Measurements from ENCODE around the gene SELENOF.

The SELENOF gene

DNA sequence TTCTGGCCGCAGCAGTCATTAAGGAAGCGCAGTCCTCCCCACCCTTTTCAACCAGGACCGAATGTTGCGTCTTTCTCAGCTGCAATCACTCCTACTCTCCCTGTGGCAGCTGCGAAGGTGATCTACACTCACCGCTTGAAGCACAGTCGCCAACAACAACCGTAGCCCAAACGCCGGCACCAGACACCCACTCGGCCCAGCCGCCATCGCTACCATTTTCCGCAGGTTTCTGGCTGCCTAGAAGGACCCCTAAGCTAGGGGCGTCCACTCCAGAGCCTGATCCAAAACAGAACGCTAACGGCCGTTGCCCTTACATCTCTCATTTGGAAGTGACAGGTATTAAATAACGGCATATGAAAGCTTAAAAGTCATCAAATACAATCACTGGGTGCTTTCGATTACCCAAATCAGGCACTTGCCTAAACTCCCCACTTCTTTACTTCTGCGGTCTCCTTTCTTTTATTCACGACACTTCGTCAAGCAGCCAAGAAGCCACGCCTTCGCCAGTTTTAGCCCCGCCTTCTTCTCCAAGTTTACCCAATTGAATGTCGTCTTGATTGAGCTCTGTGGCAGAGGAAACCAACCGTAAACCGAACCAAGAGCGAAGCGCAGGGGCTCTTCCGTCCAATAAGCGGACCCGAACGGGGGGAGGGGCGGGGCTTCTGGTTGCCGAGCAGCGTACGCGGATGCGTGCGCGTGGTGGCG lies at the start of gene SELENOF:
Gene SELENOF (minus strand): TSS at position 231 of the 705 bp plus-strand sequence. CDS start 15 bp downstream, at position 216.
- peak; percentile 96 for DNase-seq (ENCODE audit: low read depth)

GRCh38 chr1:86960548-86960947 lies 46.6 kb upstream of the SELENOF start:
- no peak for DNase-seq (ENCODE audit: low read depth)

DNA sequence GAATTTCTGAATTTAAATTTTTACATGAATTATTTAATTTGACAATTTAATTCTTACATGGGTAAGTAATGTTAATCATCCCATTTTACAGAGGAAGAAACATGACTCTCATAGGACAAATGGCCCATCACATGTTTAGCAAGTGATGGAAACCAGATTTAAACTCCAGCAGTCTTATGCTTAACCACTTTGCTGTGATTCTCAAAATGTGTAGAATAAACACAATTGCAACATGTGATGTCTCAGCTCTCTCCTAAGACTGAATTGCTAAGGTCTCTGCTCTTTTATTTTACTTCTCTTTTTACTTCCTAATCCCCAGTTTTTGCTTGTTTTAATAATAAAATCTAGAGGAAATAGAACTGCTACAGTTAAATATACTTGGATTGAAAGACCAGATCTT lies 43.3 kb upstream of the SELENOF start:
- no peak for DNase-seq (ENCODE audit: low read depth)

DNA sequence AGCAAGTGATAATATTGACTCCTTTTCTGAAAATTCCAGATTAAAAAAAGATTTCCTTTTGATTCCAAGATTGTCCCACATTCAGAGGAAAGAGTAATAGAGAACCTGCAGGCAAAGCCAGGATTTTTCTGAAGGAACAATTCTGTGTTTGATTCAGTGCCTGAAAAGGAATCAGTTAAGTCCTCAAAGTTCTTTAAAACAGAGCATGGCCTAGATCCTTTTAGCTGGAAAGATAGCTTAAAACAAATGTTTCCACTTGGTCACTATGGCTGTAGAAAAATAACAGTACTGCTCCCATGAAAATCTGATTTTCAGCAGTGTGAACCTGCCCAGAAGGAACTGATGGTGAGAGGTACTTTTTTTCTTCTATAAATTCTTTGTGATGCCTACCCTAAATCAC lies 42.3 kb upstream of the SELENOF start:
- no peak for DNase-seq (ENCODE audit: low read depth)

DNA sequence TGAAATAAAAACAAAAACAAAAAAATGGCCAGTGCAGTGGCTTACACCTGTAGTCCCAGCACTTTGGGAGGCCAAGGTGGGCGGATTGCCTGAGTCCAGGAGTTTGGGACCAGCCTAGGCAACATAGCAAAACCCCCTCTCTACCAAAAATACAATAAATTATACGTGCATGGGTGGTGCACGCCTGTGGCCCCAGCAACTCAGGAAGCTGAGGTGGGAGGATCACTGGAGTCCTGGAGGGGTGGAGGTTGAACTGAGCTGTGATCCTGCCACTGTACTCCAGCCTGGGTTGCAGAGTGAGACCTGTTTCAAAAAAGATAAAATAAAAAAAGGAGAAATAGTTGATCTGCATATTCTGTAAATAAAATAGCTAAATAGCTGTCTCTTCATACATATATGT lies 41.8 kb upstream of the SELENOF start:
- no peak for DNase-seq (ENCODE audit: low read depth)

DNA sequence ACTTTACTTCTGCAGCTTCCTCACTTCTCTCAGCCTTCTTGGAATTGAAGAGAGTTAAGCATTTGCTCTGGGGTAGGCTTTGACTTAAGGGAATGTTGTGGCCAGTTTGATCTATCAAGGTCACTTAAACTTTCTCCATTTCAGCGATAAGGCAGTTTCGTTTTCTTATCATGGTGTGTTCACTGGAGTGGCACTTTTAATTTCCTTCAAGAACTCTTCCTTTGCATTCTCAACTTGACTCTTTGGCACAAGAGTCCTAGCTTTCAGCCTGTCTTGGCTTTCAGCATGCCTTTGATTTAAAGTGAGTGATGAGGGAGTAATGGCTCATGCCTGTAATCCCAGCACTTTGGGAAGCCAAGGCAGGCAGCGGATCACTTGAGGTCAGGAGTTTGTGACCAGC lies 39.2 kb upstream of the SELENOF start:
- DNase-seq (ENCODE audit: low read depth), result no peak

GRCh38 chr1:86951430-86951829 lies 37.5 kb upstream of the SELENOF start:
- no peak for DNase-seq (ENCODE audit: low read depth)

GRCh38 chr1:86950712-86951419 lies 36.9 kb upstream of the SELENOF start:
- no peak for DNase-seq (ENCODE audit: low read depth)

- no peak for DNase-seq (ENCODE audit: low read depth)
These were observed 34.3 kb upstream of the SELENOF start for GRCh38 chr1:86948212-86948611.

DNA sequence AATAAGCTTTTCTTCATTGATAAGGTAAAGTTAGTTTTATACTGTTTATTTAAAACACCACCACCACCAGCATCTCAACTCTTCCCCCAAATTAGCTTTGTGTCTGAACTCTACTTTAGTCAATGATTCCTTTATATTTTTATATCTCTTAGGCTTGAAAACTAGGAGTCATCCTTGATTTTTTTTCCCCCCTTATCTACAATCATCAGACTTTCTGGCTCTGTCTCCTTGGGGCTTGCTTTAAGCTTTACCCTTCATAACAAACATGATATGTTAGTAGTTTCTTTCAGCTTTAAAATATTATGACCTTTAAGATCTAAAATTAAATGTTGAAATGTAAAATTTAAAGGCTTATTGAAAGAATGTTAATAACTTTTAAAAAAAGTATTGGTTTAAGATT lies 28.8 kb upstream of the SELENOF start:
- DNase-seq (ENCODE audit: low read depth), result no peak

- DNase-seq (ENCODE audit: low read depth), result no peak
These were observed 28.1 kb upstream of the SELENOF start for GRCh38 chr1:86942042-86942441.

GRCh38 chr1:86940599-86940998 lies 26.7 kb upstream of the SELENOF start:
- DNase-seq (ENCODE audit: low read depth), result no peak

DNA sequence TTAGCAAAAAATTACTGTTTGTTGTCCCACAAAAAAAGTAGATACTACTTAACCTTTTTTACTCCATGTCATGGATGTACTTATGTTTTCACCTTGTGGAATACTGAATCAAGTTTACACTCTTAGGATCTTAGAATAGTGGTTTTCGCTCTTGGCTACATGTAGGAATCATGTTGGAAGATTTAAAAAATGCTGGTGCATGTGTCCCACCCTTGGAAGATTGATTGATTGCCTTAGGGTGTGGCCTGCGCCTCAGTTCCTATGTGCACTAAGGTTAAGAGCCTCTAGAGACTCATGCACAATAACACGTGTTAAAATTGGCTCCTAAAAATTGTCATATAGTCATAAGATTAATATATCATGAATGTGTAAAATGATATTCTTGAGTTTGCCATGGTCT lies 25.5 kb upstream of the SELENOF start:
- no peak for DNase-seq (ENCODE audit: low read depth)

GRCh38 chr1:86938855-86939254 lies 24.9 kb upstream of the SELENOF start:
- no peak for DNase-seq (ENCODE audit: low read depth)

- DNase-seq (ENCODE audit: low read depth), result no peak
These were observed 24.5 kb upstream of the SELENOF start for GRCh38 chr1:86938450-86938849.

- no peak for DNase-seq (ENCODE audit: low read depth)
These were observed 19.8 kb upstream of the SELENOF start for GRCh38 chr1:86933562-86934377.

DNA sequence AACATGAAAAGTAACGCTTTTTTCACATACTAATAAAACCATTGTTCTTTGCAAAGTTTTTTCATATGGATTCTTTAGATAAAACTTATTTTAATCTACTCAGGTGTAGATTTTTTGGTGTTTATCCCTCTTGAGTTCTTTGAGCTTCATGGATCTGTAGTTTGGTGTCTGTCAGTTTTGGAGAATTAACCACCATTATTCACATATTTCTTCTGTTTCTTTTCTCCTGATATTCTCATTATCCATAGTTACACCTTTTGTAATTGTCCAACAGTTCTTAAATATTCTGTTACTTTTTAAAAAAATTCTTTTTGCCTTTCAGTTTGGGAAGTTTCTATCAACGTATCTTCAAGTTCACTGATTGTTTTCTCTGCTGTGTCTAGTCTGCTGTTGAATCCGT lies 19.1 kb upstream of the SELENOF start:
- no peak for DNase-seq (ENCODE audit: low read depth)

DNA sequence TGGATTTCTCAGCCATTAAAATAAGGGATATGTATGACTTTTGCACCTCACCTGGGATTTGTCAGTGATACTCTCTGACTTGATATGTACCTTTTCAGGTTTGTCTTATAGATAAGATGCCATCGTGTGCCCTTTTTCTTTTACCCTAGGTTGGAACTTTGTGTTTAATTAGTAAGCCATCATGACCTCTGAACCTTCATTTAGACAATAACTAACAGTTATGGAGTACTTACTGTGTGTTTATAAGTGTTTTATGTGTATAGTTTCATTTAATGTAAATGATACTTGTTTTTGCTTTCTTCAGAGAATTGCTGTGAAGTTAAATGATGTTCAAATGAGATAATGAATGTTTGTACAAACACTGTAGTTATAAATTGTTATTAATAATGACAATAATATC lies 14.9 kb upstream of the SELENOF start:
- DNase-seq (ENCODE audit: low read depth), result no peak

DNA sequence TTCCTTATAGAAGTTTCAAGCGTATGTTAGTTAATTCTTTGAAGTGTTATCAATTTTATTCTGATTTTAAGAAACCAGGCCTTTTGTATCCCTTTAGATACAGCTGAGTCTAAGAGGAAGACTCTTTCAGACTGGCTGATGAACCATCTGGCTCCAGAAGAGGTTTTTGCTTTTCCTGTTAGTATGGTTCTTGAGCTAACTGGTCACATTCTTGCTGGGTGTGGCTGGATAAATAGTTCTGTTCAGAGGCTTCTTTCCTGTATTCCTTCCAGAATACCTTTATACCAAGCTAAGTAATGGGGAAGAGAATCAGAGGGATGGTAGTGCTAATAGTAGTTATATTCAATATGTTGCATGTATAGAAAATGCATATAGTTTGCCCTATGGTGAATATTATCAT lies 13.0 kb upstream of the SELENOF start:
- no peak for DNase-seq (ENCODE audit: low read depth)

DNA sequence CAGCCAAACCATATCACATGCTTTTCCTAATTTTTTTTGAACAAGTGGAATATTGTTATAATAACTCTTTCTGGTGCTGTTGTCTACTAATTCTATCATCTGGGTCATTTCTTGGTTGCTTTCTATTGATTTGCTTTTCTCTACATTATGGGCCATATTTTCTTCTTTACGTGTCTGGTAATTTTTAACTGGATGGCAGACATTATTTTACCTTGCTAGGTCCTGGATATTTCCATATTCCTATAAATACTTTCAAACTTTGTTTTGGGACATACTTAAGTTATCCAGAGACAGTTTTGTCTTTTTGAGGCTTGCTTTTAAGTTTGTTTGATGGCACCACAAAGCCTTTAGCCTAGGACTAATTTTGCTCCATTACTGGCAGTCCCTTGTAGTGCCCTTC lies 11.8 kb upstream of the SELENOF start:
- no peak for DNase-seq (ENCODE audit: low read depth)

DNA sequence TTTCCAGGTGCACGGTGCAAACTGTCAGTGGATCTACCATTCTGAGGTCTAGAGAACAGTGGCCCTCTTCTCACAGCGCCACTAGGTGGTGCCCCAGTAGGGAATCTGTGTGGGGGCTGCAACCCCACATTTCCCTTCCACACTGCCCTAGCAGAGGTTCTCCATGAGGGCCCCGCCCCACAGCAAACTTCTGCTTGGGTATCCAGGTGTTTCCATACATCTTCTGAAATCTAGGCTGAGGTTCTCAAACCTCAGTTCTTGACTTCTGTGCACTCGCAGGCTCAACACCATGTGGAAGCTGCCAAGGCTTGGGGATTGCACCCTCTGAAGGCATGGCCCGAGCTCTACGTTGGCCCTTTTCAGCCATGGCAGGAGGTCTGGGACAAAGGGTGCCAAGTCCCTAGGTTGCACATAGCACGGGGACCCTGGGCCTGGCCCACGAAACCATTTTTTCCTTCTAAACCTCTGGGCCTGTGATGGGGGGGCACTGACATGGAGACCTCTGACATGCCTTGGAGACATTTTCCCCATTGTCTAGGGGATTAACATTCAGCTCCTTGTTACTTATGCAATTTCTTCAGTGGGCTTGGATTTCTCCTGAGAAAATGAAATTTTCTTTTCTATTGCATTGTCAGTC lies 10.5 kb upstream of the SELENOF start:
- DNase-seq (ENCODE audit: low read depth), result no peak

DNA sequence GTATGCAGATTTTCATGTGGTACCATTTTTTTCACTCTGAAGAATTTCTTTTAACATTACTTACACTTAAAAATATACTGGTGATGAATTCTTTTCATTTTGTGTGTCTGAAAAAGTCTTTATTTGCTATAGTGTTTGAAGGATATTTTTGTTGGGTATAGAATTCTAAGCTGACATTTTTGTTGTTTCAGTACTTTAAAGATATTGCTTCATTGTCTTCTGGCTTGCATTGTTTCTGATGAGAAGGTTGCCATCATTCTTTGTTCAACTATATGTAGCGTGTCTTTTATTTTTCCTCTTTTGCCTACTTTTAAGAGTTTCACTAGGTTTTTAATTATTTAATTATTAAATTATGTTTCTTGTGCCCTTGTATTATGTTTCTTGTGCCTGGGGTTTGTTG lies 8.5 kb upstream of the SELENOF start:
- no peak for DNase-seq (ENCODE audit: low read depth)

GRCh38 chr1:86916752-86917151 lies 2.8 kb upstream of the SELENOF start:
- DNase-seq (ENCODE audit: low read depth), result no peak

Measured in stimulated activated CD8-positive, alpha-beta memory T cell treated with anti-CD3 and anti-CD28 coated beads, Interleukin-12 subunit alpha, Interleukin-12 subunit beta, amount 100 ng/mL, for 4 hours (primary cell).